ENCODE results near the gene HOMER2. TPM values are rescaled to one million over a fixed set of nuclear protein-coding genes. Genes with fewer than 3 reads are reported as not detected.

Gene HOMER2
- total RNA-seq, 2 experiments from 2014 or later = 0.85 to 1.6 TPM

GRCh38 chr15:82810061-82810889 lies 142.2 kb downstream of the HOMER2 start:
- Mint-ChIP-seq H3K4me3 (peak overlapping the region; percentile 88), H3K36me3 (ENCODE audit: low read depth) (peaks cover 38% of the 10 kb centered on the region), H3K27me3 (no peaks in the 10 kb centered on the region), H3K9me3 (no peaks in the 10 kb centered on the region), H3K4me1 (ENCODE audit: low read depth) (peaks cover 40% of the 10 kb centered on the region), H3K27ac (peak overlapping the region; percentile 93)
- peaks cover 29% of the 10 kb centered on the region for H3K4me1 ChIP-seq (ENCODE audit: insufficient read depth, low read length)
- peak overlapping the region; percentile 65 for H3K4me3 ChIP-seq (ENCODE audit: low read length)
- CTCF ChIA-PET = interaction anchor here (1.0 to 1.6 kb wide), 4 partner anchors 176 to 280 kb away, joined by 3 to 4 read pairs (median 4); partner anchors contain the start of genes C15orf40, RAMAC and RPS17
- POLR2A ChIA-PET = interaction anchor here (1.0 to 4.2 kb wide), 15 partner anchors 8 to 1906 kb away, joined by 3 to 51 read pairs (median 5); partner anchors contain the start of genes BTBD1, C15orf40, MEX3B and RAMAC
- H3K36me3 ChIP-seq (ENCODE audit: insufficient read depth, low read length) = peaks cover 25% of the 10 kb centered on the region
- intact Hi-C loops (cut with DNase I, micrococcal nuclease) = loop anchor here (1.0 to 10.0 kb wide), 4 partner anchors 59 to 206 kb away; partner anchors contain the start of gene RAMAC (in 1 of the 2)
- no peaks in the 10 kb centered on the region for H3K27me3 ChIP-seq (ENCODE audit: control insufficient read depth in 1 of 2, insufficient read depth in 2 of 2, low read length in 2 of 2)
- TF ChIP-seq CTCF (IDR thresholded peaks at IDR 0.05) = no peak
- no peaks in the 10 kb centered on the region for H3K9me3 ChIP-seq (ENCODE audit: control insufficient read depth in 1 of 2, insufficient read depth in 1 of 2, low read length in 2 of 2)
- ATAC-seq (ENCODE audit: poor library complexity) (peak; percentile 20), DNase-seq (peak; percentile 9 to 69 (median 26))
- peak overlapping the region; percentile 71 to 99 for H3K27ac ChIP-seq (ENCODE audit: low read depth in 1 of 2, low read length in 2 of 2)

- Histone ChIP-seq H3K36me3 (ENCODE audit: insufficient read depth, low read length) (peaks cover 23% of the 10 kb centered on the region), H3K4me3 (ENCODE audit: low read length) (peak within 1 kb of the TSS; percentile 65), H3K27me3 (ENCODE audit: control insufficient read depth in 1 of 2, insufficient read depth in 2 of 2, low read length in 2 of 2) (no peaks in the 10 kb centered on the region), H3K27ac (ENCODE audit: low read depth in 1 of 2, low read length in 2 of 2) (peak within 1 kb of the TSS; percentile 82 to 99), H3K4me1 (ENCODE audit: insufficient read depth, low read length) (peaks cover 29% of the 10 kb centered on the region), H3K9me3 (ENCODE audit: control insufficient read depth in 1 of 2, insufficient read depth in 1 of 2, low read length in 2 of 2) (no peaks in the 10 kb centered on the region)
- H3K4me1 Mint-ChIP-seq (ENCODE audit: low read depth) = peaks cover 35% of the 10 kb centered on the region
- H3K9me3 Mint-ChIP-seq = no peaks in the 10 kb centered on the region
- TF ChIP-seq CTCF (IDR thresholded peaks at IDR 0.05) = no peak
- H3K27ac Mint-ChIP-seq = peak within 1 kb of the TSS; percentile 94
- ChIA-PET POLR2A (interaction anchor here (0.6 to 4.1 kb wide), 9 partner anchors 10 to 270 kb away, joined by 3 to 51 read pairs (median 14); partner anchors contain the start of genes BTBD1, C15orf40, RAMAC and RPS17), CTCF (interaction anchor here (1.0 to 1.5 kb wide), 2 partner anchors 59 to 202 kb away, joined by 3 to 6 read pairs; partner anchors contain the start of gene C15orf40)
- intact Hi-C loops (cut with DNase I, micrococcal nuclease) = loop anchor here (1.0 to 10.0 kb wide), 9 partner anchors 59 to 269 kb away; partner anchors contain the start of genes RPS17 (in 2 of the 2), BTBD1 (in 1 of the 2) and RAMAC (in 1 of the 2)
- H3K4me3 Mint-ChIP-seq = peak within 1 kb of the TSS; percentile 91
- H3K27me3 Mint-ChIP-seq = no peaks in the 10 kb centered on the region
- ATAC-seq (ENCODE audit: poor library complexity) = peak; percentile 95
- H3K36me3 Mint-ChIP-seq (ENCODE audit: low read depth) = peaks cover 33% of the 10 kb centered on the region
- peak; percentile 88 to 98 (median 93) for DNase-seq
Measured at GRCh38 chr15:82809308-82810060, 143.0 kb downstream of the HOMER2 start, which contains the start of gene WHAMM. WHAMM (plus strand) TSS chr15:82809628; CDS start chr15:82809727, 99 bp downstream.

- Histone ChIP-seq H3K27ac (ENCODE audit: low read depth in 1 of 2, low read length in 2 of 2) (peak overlapping the region; percentile 82 to 99), H3K9me3 (ENCODE audit: control insufficient read depth in 1 of 2, insufficient read depth in 1 of 2, low read length in 2 of 2) (no peaks in the 10 kb centered on the region), H3K27me3 (ENCODE audit: control insufficient read depth in 1 of 2, insufficient read depth in 2 of 2, low read length in 2 of 2) (no peaks in the 10 kb centered on the region), H3K4me1 (ENCODE audit: insufficient read depth, low read length) (peaks cover 27% of the 10 kb centered on the region), H3K36me3 (ENCODE audit: insufficient read depth, low read length) (peaks cover 14% of the 10 kb centered on the region), H3K4me3 (ENCODE audit: low read length) (no peak overlapping the region)
- peaks cover 5% of the 10 kb centered on the region for H3K27me3 Mint-ChIP-seq
- H3K27ac Mint-ChIP-seq = peak overlapping the region; percentile 94
- peak overlapping the region; percentile 91 for H3K4me3 Mint-ChIP-seq
- ChIA-PET POLR2A (interaction anchor here (0.6 to 4.1 kb wide), 6 partner anchors 10 to 269 kb away, joined by 3 to 51 read pairs (median 10); partner anchors contain the start of genes C15orf40 and RPS17), CTCF (interaction anchor here (1.0 to 1.5 kb wide), 2 partner anchors 58 to 203 kb away, joined by 3 to 6 read pairs; partner anchors contain the start of gene C15orf40)
- intact Hi-C loops (cut with DNase I, micrococcal nuclease) = loop anchor here (2.0 to 5.0 kb wide), 6 partner anchors 58 to 268 kb away; partner anchors contain the start of genes RPS17 (in 2 of the 2) and BTBD1 (in 1 of the 2)
- no peaks in the 10 kb centered on the region for H3K9me3 Mint-ChIP-seq
- DNase-seq (peak in 1 of 14 experiments; percentile 21), ATAC-seq (ENCODE audit: poor library complexity) (no peak)
- H3K4me1 Mint-ChIP-seq (ENCODE audit: low read depth) = peaks cover 30% of the 10 kb centered on the region
- H3K36me3 Mint-ChIP-seq (ENCODE audit: low read depth) = peaks cover 24% of the 10 kb centered on the region
- no peak for TF ChIP-seq CTCF (IDR thresholded peaks at IDR 0.05)
Measured at GRCh38 chr15:82808634-82809041, 143.9 kb downstream of the HOMER2 start.
